Parathyroid adenoma (tissue), 2 donors: ENCODE results near the gene ZBTB38.

Experiments
- H2AFZ ChIP-seq: fragments of 300-600 bp; sonication (generic); one replicate; pipeline ENCODE4 v1.7.0; 2017; ENCODE audit warnings: antibody characterized with exemption, mild to moderate bottlenecking
- H3K27ac ChIP-seq: fragments of 300-600 bp; sonication (generic); one replicate; pipeline ENCODE4 v1.7.0; 2017
- H3K27me3 ChIP-seq: fragments of 300-600 bp; sonication (generic); one replicate; pipeline ENCODE4 v1.7.0; 2017; ENCODE audit warnings: low read length; ENCODE audit not compliant: control insufficient read depth, insufficient read depth
- H3K36me3 ChIP-seq: fragments of 300-600 bp; sonication (generic); one replicate; pipeline ENCODE4 v1.7.0; 2017; ENCODE audit warnings: low read length; ENCODE audit not compliant: control insufficient read depth, insufficient read depth
- H3K4me1 ChIP-seq: fragments of 300-600 bp; sonication (generic); one replicate; pipeline ENCODE4 v1.7.0; 2017; ENCODE audit warnings: control low read depth
- H3K4me2 ChIP-seq: fragments of 300-600 bp; sonication (generic); one replicate; pipeline ENCODE4 v1.7.0; 2017; ENCODE audit warnings: low read length
- H3K4me3 ChIP-seq: fragments of 300-600 bp; sonication (generic); one replicate; pipeline ENCODE4 v1.7.0; 2017; ENCODE audit warnings: low read depth, low read length
- H3K79me2 ChIP-seq: fragments of 300-600 bp; sonication (generic); one replicate; pipeline ENCODE4 v1.7.0; 2017; ENCODE audit warnings: control low read depth
- H3K9ac ChIP-seq: fragments of 300-600 bp; sonication (generic); one replicate; pipeline ENCODE4 v1.7.0; 2017; ENCODE audit warnings: mild to moderate bottlenecking
- H3K9me3 ChIP-seq: fragments of 300-600 bp; sonication (generic); one replicate; pipeline ENCODE4 v1.7.0; 2017; ENCODE audit warnings: low read length; ENCODE audit not compliant: control insufficient read depth
- TF ChIP-seq, protein P1 (sequence below): fragments of 300-600 bp; sonication (generic); IDR thresholded peaks from one replicate; pipeline ENCODE4 v1.7.0; 2017; ENCODE audit warnings: antibody characterized with exemption, mild to moderate bottlenecking
- donor health status: primary hyperparathyroidism.

ZBTB38 gene

DNA sequence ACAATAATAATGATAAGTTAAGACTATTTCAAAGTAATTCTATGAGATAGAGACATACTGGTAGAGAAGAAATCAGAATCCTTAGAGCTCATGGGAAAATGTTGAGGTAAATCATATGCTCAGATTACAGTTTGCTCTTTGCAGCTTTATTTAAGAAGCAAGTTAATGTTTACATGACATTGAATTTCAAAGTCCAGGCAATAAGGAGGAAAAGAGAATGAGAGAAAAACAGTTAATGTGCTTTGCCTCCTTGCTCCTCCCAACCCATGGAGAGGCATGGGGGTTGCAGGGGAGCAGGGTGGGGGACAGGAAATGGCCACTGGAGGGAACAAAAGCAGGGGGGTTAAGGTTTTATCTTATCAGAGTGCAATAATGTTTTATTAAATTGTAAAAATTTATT, 42.2 kb upstream of the ZBTB38 start:
- Histone ChIP-seq H3K4me1 (no peaks in the 10 kb centered on the region), H2AFZ (no peak overlapping the region), H3K9me3 (no peaks in the 10 kb centered on the region), H3K36me3 (no peaks in the 10 kb centered on the region), H3K4me2 (no peak overlapping the region), H3K9ac (no peak overlapping the region), H3K27ac (no peak overlapping the region), H3K79me2 (no peaks in the 10 kb centered on the region), H3K4me3 (no peak overlapping the region), H3K27me3 (no peaks in the 10 kb centered on the region)
- TF ChIP-seq, protein P1, sequence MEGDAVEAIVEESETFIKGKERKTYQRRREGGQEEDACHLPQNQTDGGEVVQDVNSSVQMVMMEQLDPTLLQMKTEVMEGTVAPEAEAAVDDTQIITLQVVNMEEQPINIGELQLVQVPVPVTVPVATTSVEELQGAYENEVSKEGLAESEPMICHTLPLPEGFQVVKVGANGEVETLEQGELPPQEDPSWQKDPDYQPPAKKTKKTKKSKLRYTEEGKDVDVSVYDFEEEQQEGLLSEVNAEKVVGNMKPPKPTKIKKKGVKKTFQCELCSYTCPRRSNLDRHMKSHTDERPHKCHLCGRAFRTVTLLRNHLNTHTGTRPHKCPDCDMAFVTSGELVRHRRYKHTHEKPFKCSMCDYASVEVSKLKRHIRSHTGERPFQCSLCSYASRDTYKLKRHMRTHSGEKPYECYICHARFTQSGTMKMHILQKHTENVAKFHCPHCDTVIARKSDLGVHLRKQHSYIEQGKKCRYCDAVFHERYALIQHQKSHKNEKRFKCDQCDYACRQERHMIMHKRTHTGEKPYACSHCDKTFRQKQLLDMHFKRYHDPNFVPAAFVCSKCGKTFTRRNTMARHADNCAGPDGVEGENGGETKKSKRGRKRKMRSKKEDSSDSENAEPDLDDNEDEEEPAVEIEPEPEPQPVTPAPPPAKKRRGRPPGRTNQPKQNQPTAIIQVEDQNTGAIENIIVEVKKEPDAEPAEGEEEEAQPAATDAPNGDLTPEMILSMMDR: no peak

DNA sequence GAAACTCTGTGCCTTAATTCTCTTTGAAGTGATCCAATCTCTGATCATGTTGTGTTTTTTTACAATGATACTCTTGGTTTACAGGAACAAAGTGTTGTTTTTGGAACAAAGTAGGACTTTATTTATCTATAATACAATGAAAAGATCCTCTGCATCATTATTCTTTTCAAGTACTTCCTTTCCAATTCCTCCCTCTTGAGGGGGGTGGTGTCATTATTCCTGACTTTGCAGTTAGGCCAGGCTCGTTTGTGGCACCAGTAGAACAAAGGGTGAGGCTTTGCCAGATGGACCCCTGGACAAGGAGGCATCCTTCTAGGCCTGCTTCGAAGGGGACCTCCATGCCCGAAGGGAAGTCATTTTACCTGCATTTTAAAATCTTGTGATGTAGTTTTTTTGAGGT, 41.7 kb upstream of the ZBTB38 start:
- no peak overlapping the region for H3K4me3 ChIP-seq

DNA sequence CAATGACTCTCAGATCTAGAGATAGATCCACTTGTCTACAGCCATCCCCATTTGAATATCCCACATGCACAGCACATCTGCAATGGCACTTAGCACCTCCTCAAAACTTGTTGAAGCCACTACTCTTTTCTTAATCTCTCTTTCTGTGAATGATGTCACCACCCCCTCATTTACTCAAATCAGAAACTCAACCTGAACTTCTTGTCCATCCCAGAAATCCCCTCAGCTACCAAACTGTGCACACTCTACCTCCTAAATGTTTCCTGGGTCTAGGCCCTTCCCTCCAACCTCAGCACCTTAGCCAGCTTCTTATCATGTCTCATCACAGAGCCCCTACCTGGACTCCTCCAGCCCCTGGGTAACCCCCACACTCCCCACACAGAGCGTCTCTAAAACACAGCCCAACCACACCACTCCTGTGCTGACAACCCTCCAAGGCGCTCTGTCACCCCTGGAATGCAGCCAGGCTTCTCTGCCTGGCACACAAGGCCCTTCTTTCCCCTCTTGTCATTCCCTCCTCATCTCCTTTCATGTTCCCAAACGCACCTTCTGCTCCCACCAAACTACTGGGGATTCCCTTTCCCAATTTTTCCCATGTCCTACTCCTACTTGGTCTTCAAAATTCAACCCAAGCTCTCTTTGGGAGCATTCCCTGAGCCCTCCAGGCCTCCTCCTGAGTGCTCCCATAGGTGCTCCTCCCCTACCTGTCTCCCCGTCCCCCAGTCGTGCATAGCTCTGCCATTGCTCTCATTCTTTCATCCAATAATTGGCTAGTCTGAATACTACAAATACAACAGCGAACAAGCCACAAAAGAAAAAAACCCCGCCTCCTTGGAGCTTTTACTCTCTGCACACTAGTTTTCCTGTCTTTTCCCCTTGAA, 39.8 kb upstream of the ZBTB38 start:
- no peak overlapping the region for H2AFZ ChIP-seq
- TF ChIP-seq, protein P1: no peak
- no peaks in the 10 kb centered on the region for H3K9me3 ChIP-seq
- H3K4me3 ChIP-seq: no peak overlapping the region
- no peaks in the 10 kb centered on the region for H3K36me3 ChIP-seq
- H3K4me1 ChIP-seq: no peaks in the 10 kb centered on the region
- no peaks in the 10 kb centered on the region for H3K27me3 ChIP-seq
- H3K79me2 ChIP-seq: no peaks in the 10 kb centered on the region
- H3K9ac ChIP-seq: no peak overlapping the region
- H3K27ac ChIP-seq: no peak overlapping the region
- H3K4me2 ChIP-seq: no peak overlapping the region

More for the DNA sequence above, 41.7 kb upstream of the ZBTB38 start:
- TF ChIP-seq, protein P1: no peak
- H3K4me2 ChIP-seq: no peak overlapping the region
- H3K9ac ChIP-seq: no peak overlapping the region
- H3K27ac ChIP-seq: no peak overlapping the region
- no peaks in the 10 kb centered on the region for H3K79me2 ChIP-seq
- H3K27me3 ChIP-seq: no peaks in the 10 kb centered on the region
- H3K36me3 ChIP-seq: no peaks in the 10 kb centered on the region
- no peaks in the 10 kb centered on the region for H3K4me1 ChIP-seq
- H3K9me3 ChIP-seq: no peaks in the 10 kb centered on the region
- no peak overlapping the region for H2AFZ ChIP-seq

DNA sequence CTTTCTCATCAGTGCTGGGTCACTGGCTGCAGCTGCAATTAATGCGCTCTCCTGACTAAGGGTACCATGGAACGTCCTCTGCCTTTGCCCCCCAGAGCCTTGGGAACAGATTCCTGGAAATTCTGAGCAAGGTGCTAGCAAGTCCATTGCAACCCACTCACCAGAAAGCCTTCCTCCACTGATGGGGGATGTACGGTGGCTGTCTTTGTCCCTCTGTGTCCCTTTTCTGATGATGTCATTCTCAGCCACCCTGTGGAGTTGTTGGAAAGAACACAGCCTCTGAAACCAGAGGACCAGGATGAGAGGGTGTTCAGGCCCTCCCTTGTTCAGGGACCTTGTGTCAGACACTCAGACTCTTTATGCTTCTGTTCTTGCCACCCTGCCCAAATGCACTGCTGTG, 38.1 kb upstream of the ZBTB38 start:
- Histone ChIP-seq H3K27ac (no peak overlapping the region), H3K4me2 (no peak overlapping the region), H3K36me3 (no peaks in the 10 kb centered on the region), H2AFZ (no peak overlapping the region), H3K4me1 (no peaks in the 10 kb centered on the region), H3K9ac (no peak overlapping the region), H3K79me2 (no peaks in the 10 kb centered on the region), H3K4me3 (no peak overlapping the region), H3K9me3 (no peaks in the 10 kb centered on the region), H3K27me3 (no peaks in the 10 kb centered on the region)
- TF ChIP-seq, protein P1: no peak
